ENCODE results near the gene USP5. TPM values are rescaled to one million over a fixed set of nuclear protein-coding genes. Genes with fewer than 3 reads are reported as not detected.

USP5 gene
- total RNA-seq, 1 experiment from 2014 or later: 308 TPM

GRCh38 chr12:6840330-6840729, 11.6 kb upstream of the USP5 start:
- no peaks in the 10 kb centered on the region for H3K9me3 ChIP-seq (ENCODE audit: insufficient read depth, low read depth)
- H3K27ac ChIP-seq: no peak overlapping the region
- H3K79me2 ChIP-seq (ENCODE audit: low read depth): no peaks in the 10 kb centered on the region
- no TSS peak for BruUV-seq (replicated peaks)
- H3K9me2 ChIP-seq (ENCODE audit: insufficient read depth): no peaks in the 10 kb centered on the region
- POLR2A ChIA-PET (ENCODE audit: unreplicated experiment): no interaction called here
- H2AFZ ChIP-seq: no peak overlapping the region
- no peak overlapping the region for H3K4me3 ChIP-seq
- DNase-seq: no peak
- no peaks in the 10 kb centered on the region; the same call in 1 of the 2 replicates for H3K27me3 ChIP-seq (ENCODE audit: insufficient read depth, low read depth)
- CTCF ChIA-PET: no interaction called here
- no peak overlapping the region for H3K4me2 ChIP-seq
- intact Hi-C loops (cut with micrococcal nuclease; ENCODE audit: unreplicated experiment): no loop called here
- H3F3A ChIP-seq (ENCODE audit: insufficient read depth, low read depth): peaks cover 3% of the 10 kb centered on the region; the same call in 1 of the 2 replicates
- no peak for TF ChIP-seq CTCF (conservative IDR thresholded peaks at IDR 0.05)
- no peak for TF ChIP-seq EZH2 (IDR thresholded peaks at IDR 0.05; ENCODE audit: low read depth)
- H3K36me3 ChIP-seq (ENCODE audit: low read depth): no peaks in the 10 kb centered on the region
- H4K20me1 ChIP-seq (ENCODE audit: insufficient read depth): no peaks in the 10 kb centered on the region
- H3K4me1 ChIP-seq (replicated peaks; ENCODE audit: insufficient read depth): no peaks in the 10 kb centered on the region

- intact Hi-C loops (cut with micrococcal nuclease; ENCODE audit: unreplicated experiment): no loop called here
- H3K36me3 ChIP-seq (ENCODE audit: low read depth): no peaks in the 10 kb centered on the region
- H3K4me1 ChIP-seq (replicated peaks; ENCODE audit: insufficient read depth): no peaks in the 10 kb centered on the region
- H3K27ac ChIP-seq: no peak within 1 kb of the TSS
- CTCF ChIA-PET: no interaction called here
- H3K4me3 ChIP-seq: no peak within 1 kb of the TSS
- H3K9me2 ChIP-seq (ENCODE audit: insufficient read depth): no peaks in the 10 kb centered on the region
- no peak for DNase-seq
- no TSS peak for BruUV-seq (replicated peaks)
- H2AFZ ChIP-seq: no peak within 1 kb of the TSS
- H3K27me3 ChIP-seq (ENCODE audit: insufficient read depth, low read depth): no peaks in the 10 kb centered on the region; the same call in 1 of the 2 replicates
- peaks cover 4% of the 10 kb centered on the region; the same call in 1 of the 2 replicates for H3F3A ChIP-seq (ENCODE audit: insufficient read depth, low read depth)
- H3K79me2 ChIP-seq (ENCODE audit: low read depth): no peaks in the 10 kb centered on the region
- POLR2A ChIA-PET (ENCODE audit: unreplicated experiment): no interaction called here
- H4K20me1 ChIP-seq (ENCODE audit: insufficient read depth): no peaks in the 10 kb centered on the region
- H3K9me3 ChIP-seq (ENCODE audit: insufficient read depth, low read depth): no peaks in the 10 kb centered on the region
- H3K4me2 ChIP-seq: no peak within 1 kb of the TSS
- TF ChIP-seq CTCF (conservative IDR thresholded peaks at IDR 0.05) (no peak), EZH2 (IDR thresholded peaks at IDR 0.05; ENCODE audit: low read depth) (no peak)
Measured at GRCh38 chr12:6840761-6841515, 11.0 kb upstream of the USP5 start, which contains the start of gene GNB3. GNB3 (plus strand) TSS chr12:6840925; CDS start chr12:6841288, 363 bp downstream.

GRCh38 chr12:6842075-6842474, 9.9 kb upstream of the USP5 start:
- no peaks in the 10 kb centered on the region for H4K20me1 ChIP-seq (ENCODE audit: insufficient read depth)
- no peaks in the 10 kb centered on the region for H3K9me3 ChIP-seq (ENCODE audit: insufficient read depth, low read depth)
- no TSS peak for BruUV-seq (replicated peaks)
- no peaks in the 10 kb centered on the region for H3K36me3 ChIP-seq (ENCODE audit: low read depth)
- intact Hi-C loops (cut with micrococcal nuclease; ENCODE audit: unreplicated experiment): no loop called here
- H3K4me3 ChIP-seq: no peak overlapping the region
- H3K27ac ChIP-seq: no peak overlapping the region
- DNase-seq: no peak
- H3F3A ChIP-seq (ENCODE audit: insufficient read depth, low read depth): peaks cover 15% of the 10 kb centered on the region; the same call in 1 of the 2 replicates
- H3K9me2 ChIP-seq (ENCODE audit: insufficient read depth): no peaks in the 10 kb centered on the region
- no peaks in the 10 kb centered on the region for H3K4me1 ChIP-seq (replicated peaks; ENCODE audit: insufficient read depth)
- H3K79me2 ChIP-seq (ENCODE audit: low read depth): no peaks in the 10 kb centered on the region
- TF ChIP-seq EZH2 (IDR thresholded peaks at IDR 0.05; ENCODE audit: low read depth): no peak
- no peak for TF ChIP-seq CTCF (conservative IDR thresholded peaks at IDR 0.05)
- no peak overlapping the region for H2AFZ ChIP-seq
- H3K4me2 ChIP-seq: no peak overlapping the region
- H3K27me3 ChIP-seq (ENCODE audit: insufficient read depth, low read depth): no peaks in the 10 kb centered on the region; the same call in 1 of the 2 replicates
- POLR2A ChIA-PET (ENCODE audit: unreplicated experiment): interaction anchor here (0.6 kb wide), 1 partner anchor 153 kb away, joined by 10 read pairs; the partner anchor contains the start of gene ZNF384
- CTCF ChIA-PET: interaction anchor here (0.6 to 1.2 kb wide), 3 partner anchors 21 to 76 kb away, joined by 3 to 4 read pairs (median 3); partner anchors contain the start of genes GPR162 and PTMS
